Upper lobe of right lung (tissue), 1 donor: ENCODE measurements around the gene GLIPR1L2. TPM values are rescaled to one million over a fixed set of nuclear protein-coding genes. Genes with fewer than 3 reads are reported as not detected.

Experiments used
- ATAC-seq: fragments of 200-7000 bp; cut with Tn5 transposase; one replicate; pipeline ENCODE4 v1.9.1; 2020; ENCODE audit warnings: mild to moderate bottlenecking, moderate library complexity
- DNase-seq: peaks from one replicate; pipeline ENCODE4 v3.0.0-alpha.2; 2020
- H3K27ac ChIP-seq: fragments of 200-600 bp; one replicate; pipeline ENCODE4 v1.8.0; 2022
- H3K27me3 ChIP-seq: fragments of 200-600 bp; one replicate; pipeline ENCODE4 v1.8.0; 2022; ENCODE audit warnings: mild to moderate bottlenecking
- H3K36me3 ChIP-seq: fragments of 200-600 bp; one replicate; pipeline ENCODE4 v1.8.0; 2022
- H3K4me1 ChIP-seq: fragments of 200-600 bp; one replicate; pipeline ENCODE4 v1.8.0; 2022
- H3K4me3 ChIP-seq: fragments of 200-600 bp; one replicate; pipeline ENCODE4 v1.8.0; 2022; ENCODE audit warnings: mild to moderate bottlenecking
- H3K9me3 ChIP-seq: fragments of 200-600 bp; one replicate; pipeline ENCODE4 v1.8.0; 2022
- CTCF ChIP-seq: fragments of 200-600 bp; IDR thresholded peaks from one replicate; pipeline ENCODE4 v1.8.0; 2022; ENCODE audit warnings: antibody characterized with exemption
- intact Hi-C: fragments of 100-400 bp; cut with DNase I; formaldehyde crosslinking; loops from one replicate; pipeline ENCODE4 v1.11.0; 2022
- total RNA-seq: library from RNA; stranded (reverse); fragmentation: NEBNext Ultra II Directional; extraction: Animal tissue kit (Norgen Biotek cat#: 25700); gene quantifications from one replicate; pipeline ENCODE4 v1.2.1, GENCODE V29; 2021
- donor health status: DM: no; HTN: yes; CAD: no; lungs with severe emphysema.

Gene GLIPR1L2
- total RNA-seq, 1 donor from 2014 or later = 1.1 TPM

GRCh38 chr12:75474116-75474515 is 83.2 kb downstream of the GLIPR1L2 start:
- Histone ChIP-seq H3K27me3 (no peaks in the 10 kb centered on the region), H3K36me3 (no peaks in the 10 kb centered on the region), H3K9me3 (no peaks in the 10 kb centered on the region), H3K4me3 (no peak overlapping the region), H3K27ac (no peak overlapping the region), H3K4me1 (peaks cover 3% of the 10 kb centered on the region)
- DNase-seq (no peak), ATAC-seq (no peak)
- intact Hi-C loops = no loop called here
- no peak for TF ChIP-seq CTCF

GRCh38 chr12:75476071-75476470 is 85.2 kb downstream of the GLIPR1L2 start:
- no peak for TF ChIP-seq CTCF
- ATAC-seq (no peak), DNase-seq (no peak)
- H3K27ac ChIP-seq = no peak overlapping the region
- no peaks in the 10 kb centered on the region for H3K9me3 ChIP-seq
- peaks cover 10% of the 10 kb centered on the region for H3K4me1 ChIP-seq
- no peak overlapping the region for H3K4me3 ChIP-seq
- H3K36me3 ChIP-seq = no peaks in the 10 kb centered on the region
- H3K27me3 ChIP-seq = no peaks in the 10 kb centered on the region
- intact Hi-C loops = no loop called here

DNA sequence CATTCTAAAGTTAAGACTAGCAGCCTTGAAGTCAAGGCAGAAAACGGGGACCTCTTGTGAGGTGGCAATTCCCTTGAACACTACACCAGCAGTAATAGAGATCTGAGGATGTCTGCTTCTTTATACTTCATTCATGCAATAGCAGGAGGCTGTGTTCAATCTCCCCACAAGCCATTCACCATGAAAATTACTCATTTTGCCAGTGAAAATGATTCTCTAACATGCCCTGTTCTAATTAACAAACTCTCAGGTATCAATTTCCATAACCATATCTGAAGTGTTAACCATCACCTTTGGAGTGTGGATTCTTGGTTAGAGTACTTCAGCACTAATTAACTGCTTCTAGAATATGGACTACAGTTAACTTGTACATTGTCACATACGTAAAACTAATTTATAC is 86.2 kb downstream of the GLIPR1L2 start:
- TF ChIP-seq CTCF = no peak
- intact Hi-C loops = no loop called here
- Histone ChIP-seq H3K36me3 (no peaks in the 10 kb centered on the region), H3K4me3 (no peak overlapping the region), H3K27ac (no peak overlapping the region), H3K4me1 (peaks cover 10% of the 10 kb centered on the region), H3K9me3 (no peaks in the 10 kb centered on the region), H3K27me3 (no peaks in the 10 kb centered on the region)
- ATAC-seq (no peak), DNase-seq (no peak)

GRCh38 chr12:75478116-75478794 is 87.4 kb downstream of the GLIPR1L2 start:
- no peaks in the 10 kb centered on the region for H3K36me3 ChIP-seq
- ATAC-seq (peak; percentile 54), DNase-seq (no peak)
- intact Hi-C loops = no loop called here
- TF ChIP-seq CTCF = no peak
- no peaks in the 10 kb centered on the region for H3K27me3 ChIP-seq
- no peaks in the 10 kb centered on the region for H3K9me3 ChIP-seq
- H3K27ac ChIP-seq = peak overlapping the region; percentile 20
- H3K4me1 ChIP-seq = peaks cover 15% of the 10 kb centered on the region
- H3K4me3 ChIP-seq = no peak overlapping the region

- TF ChIP-seq CTCF = no peak
Observed at GRCh38 chr12:75479963-75480461, 89.1 kb downstream of the GLIPR1L2 start.

More at GRCh38 chr12:75479963-75480461, 89.1 kb downstream of the GLIPR1L2 start:
- Histone ChIP-seq H3K27me3 (no peaks in the 10 kb centered on the region), H3K36me3 (no peaks in the 10 kb centered on the region), H3K4me3 (peak overlapping the region; percentile 52), H3K4me1 (peaks cover 20% of the 10 kb centered on the region), H3K27ac (peak overlapping the region; percentile 84), H3K9me3 (no peaks in the 10 kb centered on the region)
- ATAC-seq (peak; percentile 7), DNase-seq (no peak)
- intact Hi-C loops = no loop called here
